GM23248 (cell line): ENCODE results near the gene LY6G6D.

ENCODE experiments used
- EZH2 ChIP-seq: fragments of 200-600 bp; sonication (generic); IDR thresholded peaks from 2 replicates; pipeline ENCODE4 v1.6.1; 2018; ENCODE audit warnings: antibody characterized with exemption, mild to moderate bottlenecking; ENCODE audit not compliant: insufficient read depth, poor library complexity, severe bottlenecking
- EZH2phosphoT487 ChIP-seq: fragments of 200-600 bp; sonication (generic); IDR thresholded peaks from 2 replicates; pipeline ENCODE4 v1.6.1; 2018; ENCODE audit warnings: antibody characterized with exemption, moderate library complexity, mild to moderate bottlenecking, low read depth; ENCODE audit not compliant: insufficient read depth

DNA sequence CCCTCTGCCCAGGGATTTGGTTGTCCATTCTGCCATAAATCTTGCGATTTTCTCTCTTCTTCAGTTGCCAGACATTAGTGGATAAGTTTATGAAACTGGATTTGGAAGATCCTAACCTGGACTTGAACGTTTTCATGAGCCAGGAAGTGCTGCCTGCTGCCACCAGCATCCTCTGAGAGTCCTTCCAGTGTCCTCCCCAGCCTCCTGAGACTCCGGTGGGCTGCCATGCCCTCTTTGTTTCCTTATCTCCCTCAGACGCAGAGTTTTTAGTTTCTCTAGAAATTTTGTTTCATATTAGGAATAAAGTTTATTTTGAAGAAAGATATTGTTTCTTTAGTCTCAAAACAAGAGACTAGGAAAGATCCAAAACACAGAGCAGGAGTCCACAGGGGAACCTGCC lies 47.2 kb downstream of the LY6G6D start, which contains the start of gene SAPCD1:
- no peak for TF ChIP-seq EZH2phosphoT487
- no peak for TF ChIP-seq EZH2
